ENCODE results near the gene CAB39L. TPM values are rescaled to one million over a fixed set of nuclear protein-coding genes. Genes with fewer than 3 reads are reported as not detected.
A peak's percentile ranks its signal among the peaks of the same experiment; 100 is the strongest.

CAB39L gene
- total RNA-seq, 2 donors from 2014 or later = 5.3 to 8.6 TPM

- H3K27ac Mint-ChIP-seq = no peak overlapping the region
- WGBS, 2 experiments (ENCODE audit: insufficient coverage in 1 of 2, insufficient read length in 1 of 2) = 87 to 96% methylated on average over 3 to 4 of the region's 4 CpGs
- no peaks in the 10 kb centered on the region for H3K27me3 ChIP-seq (ENCODE audit: control insufficient read depth, insufficient read depth, low read length, poor library complexity, severe bottlenecking)
These were observed 33.9 kb downstream of the CAB39L start for GRCh38 chr13:49410006-49410405.

GRCh38 chr13:49409008-49409407 is 34.9 kb downstream of the CAB39L start:
- no peak overlapping the region for H3K27ac ChIP-seq (ENCODE audit: low read depth, low read length)
- no peaks in the 10 kb centered on the region for H3K27me3 ChIP-seq (ENCODE audit: control insufficient read depth, insufficient read depth, low read length, poor library complexity, severe bottlenecking)
- no peak overlapping the region for H3K9ac ChIP-seq (ENCODE audit: extremely low read depth, low read length, poor library complexity, severe bottlenecking)
- Mint-ChIP-seq H3K27me3 (ENCODE audit: insufficient read depth) (peaks cover 7% of the 10 kb centered on the region), H3K36me3 (ENCODE audit: low read depth) (no peaks in the 10 kb centered on the region), H3K4me1 (peaks cover 3% of the 10 kb centered on the region), H3K9me3 (no peaks in the 10 kb centered on the region), H3K4me3 (no peak overlapping the region), H3K27ac (no peak overlapping the region)
- H3K36me3 ChIP-seq (ENCODE audit: control insufficient read depth, insufficient read depth, low read length) = no peaks in the 10 kb centered on the region
- H3K4me1 ChIP-seq (ENCODE audit: control insufficient read depth, insufficient read depth, low read length) = no peaks in the 10 kb centered on the region
- WGBS, 2 experiments (ENCODE audit: insufficient coverage in 1 of 2, insufficient read length in 1 of 2) = 91 to 93% methylated on average over 3 of the region's 3 CpGs
- peaks cover 3% of the 10 kb centered on the region for H3K9me3 ChIP-seq (ENCODE audit: control insufficient read depth, low read length)
- no peak for TF ChIP-seq CTCF (conservative IDR thresholded peaks at IDR 0.05)
- no peak overlapping the region for H3K4me3 ChIP-seq (ENCODE audit: low read length)
- peak; percentile 48 for DNase-seq

More at GRCh38 chr13:49410006-49410405, 33.9 kb downstream of the CAB39L start:
- Histone ChIP-seq H3K36me3 (ENCODE audit: control insufficient read depth, insufficient read depth, low read length) (no peaks in the 10 kb centered on the region), H3K9ac (ENCODE audit: extremely low read depth, low read length, poor library complexity, severe bottlenecking) (no peak overlapping the region), H3K9me3 (ENCODE audit: control insufficient read depth, low read length) (peaks cover under 1% of the 10 kb centered on the region), H3K27ac (ENCODE audit: low read depth, low read length) (no peak overlapping the region), H3K4me1 (ENCODE audit: control insufficient read depth, insufficient read depth, low read length) (no peaks in the 10 kb centered on the region), H3K4me3 (ENCODE audit: low read length) (no peak overlapping the region)
- Mint-ChIP-seq H3K36me3 (ENCODE audit: low read depth) (no peaks in the 10 kb centered on the region), H3K4me1 (peaks cover 3% of the 10 kb centered on the region), H3K9me3 (no peaks in the 10 kb centered on the region), H3K27me3 (ENCODE audit: insufficient read depth) (peaks cover 7% of the 10 kb centered on the region), H3K4me3 (no peak overlapping the region)
- no peak for DNase-seq
- TF ChIP-seq CTCF (conservative IDR thresholded peaks at IDR 0.05) = no peak

- WGBS, 2 experiments (ENCODE audit: insufficient coverage in 1 of 2, insufficient read length in 1 of 2) = 92 to 94% methylated on average over 4 of the region's 4 CpGs
- Mint-ChIP-seq H3K27ac (no peak overlapping the region), H3K36me3 (ENCODE audit: low read depth) (no peaks in the 10 kb centered on the region), H3K27me3 (ENCODE audit: insufficient read depth) (peaks cover 3% of the 10 kb centered on the region), H3K4me1 (no peaks in the 10 kb centered on the region), H3K9me3 (no peaks in the 10 kb centered on the region), H3K4me3 (no peak overlapping the region)
- Histone ChIP-seq H3K4me3 (ENCODE audit: low read length) (no peak overlapping the region), H3K4me1 (ENCODE audit: control insufficient read depth, insufficient read depth, low read length) (no peaks in the 10 kb centered on the region), H3K9me3 (ENCODE audit: control insufficient read depth, low read length) (peaks cover 3% of the 10 kb centered on the region), H3K9ac (ENCODE audit: extremely low read depth, low read length, poor library complexity, severe bottlenecking) (no peak overlapping the region), H3K27me3 (ENCODE audit: control insufficient read depth, insufficient read depth, low read length, poor library complexity, severe bottlenecking) (no peaks in the 10 kb centered on the region), H3K27ac (ENCODE audit: low read depth, low read length) (no peak overlapping the region), H3K36me3 (ENCODE audit: control insufficient read depth, insufficient read depth, low read length) (no peaks in the 10 kb centered on the region)
- TF ChIP-seq CTCF (conservative IDR thresholded peaks at IDR 0.05) = no peak
- no peak for DNase-seq
These were observed 35.9 kb downstream of the CAB39L start for GRCh38 chr13:49407936-49408335.
